ENCODE data around the gene RANBP2.

- TF ChIP-seq, protein P1, sequence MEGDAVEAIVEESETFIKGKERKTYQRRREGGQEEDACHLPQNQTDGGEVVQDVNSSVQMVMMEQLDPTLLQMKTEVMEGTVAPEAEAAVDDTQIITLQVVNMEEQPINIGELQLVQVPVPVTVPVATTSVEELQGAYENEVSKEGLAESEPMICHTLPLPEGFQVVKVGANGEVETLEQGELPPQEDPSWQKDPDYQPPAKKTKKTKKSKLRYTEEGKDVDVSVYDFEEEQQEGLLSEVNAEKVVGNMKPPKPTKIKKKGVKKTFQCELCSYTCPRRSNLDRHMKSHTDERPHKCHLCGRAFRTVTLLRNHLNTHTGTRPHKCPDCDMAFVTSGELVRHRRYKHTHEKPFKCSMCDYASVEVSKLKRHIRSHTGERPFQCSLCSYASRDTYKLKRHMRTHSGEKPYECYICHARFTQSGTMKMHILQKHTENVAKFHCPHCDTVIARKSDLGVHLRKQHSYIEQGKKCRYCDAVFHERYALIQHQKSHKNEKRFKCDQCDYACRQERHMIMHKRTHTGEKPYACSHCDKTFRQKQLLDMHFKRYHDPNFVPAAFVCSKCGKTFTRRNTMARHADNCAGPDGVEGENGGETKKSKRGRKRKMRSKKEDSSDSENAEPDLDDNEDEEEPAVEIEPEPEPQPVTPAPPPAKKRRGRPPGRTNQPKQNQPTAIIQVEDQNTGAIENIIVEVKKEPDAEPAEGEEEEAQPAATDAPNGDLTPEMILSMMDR (conservative IDR thresholded peaks at IDR 0.05): no peak
- TF ChIP-seq EZH2 (IDR thresholded peaks at IDR 0.05; ENCODE audit: low read depth): no peak
These were observed 92.0 kb downstream of the RANBP2 start for GRCh38 chr2:108810993-108811957.
